ENCODE data around the gene COL18A1. TPM values are rescaled to one million over a fixed set of nuclear protein-coding genes. Genes with fewer than 3 reads are reported as not detected.

The COL18A1 gene
- total RNA-seq, 1 donor from 2014 or later, result 44.2 TPM

DNA sequence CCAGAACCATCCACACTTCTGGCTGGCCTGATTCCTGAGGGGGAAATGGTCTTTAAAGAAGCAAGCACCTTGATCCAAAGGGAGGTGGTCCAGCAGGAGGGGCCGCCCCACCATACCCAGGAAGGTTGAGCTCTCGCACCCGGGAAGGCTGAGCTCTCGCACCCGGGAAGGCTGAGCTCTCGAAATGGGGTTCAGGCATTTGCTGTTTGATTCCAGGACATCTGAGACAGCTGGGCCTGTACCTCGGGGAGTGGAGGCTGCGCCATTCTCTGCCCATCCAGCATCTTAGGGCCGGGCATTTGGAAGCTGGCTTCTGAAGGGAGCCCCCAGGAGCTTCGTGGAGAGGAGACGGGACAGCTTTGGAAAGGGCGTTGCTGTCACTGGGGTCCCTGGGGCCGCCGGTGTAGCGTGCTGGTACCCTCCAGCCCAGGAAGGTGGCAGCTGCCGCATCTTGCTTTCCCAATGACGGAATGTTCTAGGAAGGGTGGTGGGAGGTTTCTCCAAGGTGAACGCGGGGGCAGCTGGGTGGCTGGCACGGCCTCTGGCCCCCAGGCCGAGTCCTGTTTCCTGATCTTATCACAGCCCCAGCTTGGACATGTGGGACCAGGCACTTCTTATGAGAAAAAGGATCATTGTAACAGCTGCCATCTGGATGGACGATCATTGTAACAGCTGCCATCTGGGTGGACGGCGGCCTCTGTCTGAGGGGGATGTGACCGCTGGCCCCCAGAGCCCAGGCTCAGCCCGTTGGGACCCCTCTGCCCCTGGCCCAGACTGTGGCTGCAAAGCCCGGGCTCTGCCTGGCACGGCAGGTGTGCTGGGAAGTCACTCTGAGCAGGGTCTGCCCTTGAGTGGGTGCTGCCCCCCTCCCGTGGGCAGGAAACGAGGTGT lies 61.6 kb downstream of the COL18A1 start:
- ATAC-seq (ENCODE audit: poor library complexity) (no peak), DNase-seq (peak; percentile 30)
- intact Hi-C loops (cut with DNase I), result loop anchor here (10.0 kb wide), 1 partner anchor 358 kb away; no protein-coding TSS in a partner anchor

- DNase-seq (peak; percentile 36), ATAC-seq (ENCODE audit: poor library complexity) (no peak)
- intact Hi-C loops (cut with DNase I), result loop anchor here (10.0 kb wide), 1 partner anchor 358 kb away; no protein-coding TSS in a partner anchor
Observed at GRCh38 chr21:45467221-45467779, 62.3 kb downstream of the COL18A1 start.

DNA sequence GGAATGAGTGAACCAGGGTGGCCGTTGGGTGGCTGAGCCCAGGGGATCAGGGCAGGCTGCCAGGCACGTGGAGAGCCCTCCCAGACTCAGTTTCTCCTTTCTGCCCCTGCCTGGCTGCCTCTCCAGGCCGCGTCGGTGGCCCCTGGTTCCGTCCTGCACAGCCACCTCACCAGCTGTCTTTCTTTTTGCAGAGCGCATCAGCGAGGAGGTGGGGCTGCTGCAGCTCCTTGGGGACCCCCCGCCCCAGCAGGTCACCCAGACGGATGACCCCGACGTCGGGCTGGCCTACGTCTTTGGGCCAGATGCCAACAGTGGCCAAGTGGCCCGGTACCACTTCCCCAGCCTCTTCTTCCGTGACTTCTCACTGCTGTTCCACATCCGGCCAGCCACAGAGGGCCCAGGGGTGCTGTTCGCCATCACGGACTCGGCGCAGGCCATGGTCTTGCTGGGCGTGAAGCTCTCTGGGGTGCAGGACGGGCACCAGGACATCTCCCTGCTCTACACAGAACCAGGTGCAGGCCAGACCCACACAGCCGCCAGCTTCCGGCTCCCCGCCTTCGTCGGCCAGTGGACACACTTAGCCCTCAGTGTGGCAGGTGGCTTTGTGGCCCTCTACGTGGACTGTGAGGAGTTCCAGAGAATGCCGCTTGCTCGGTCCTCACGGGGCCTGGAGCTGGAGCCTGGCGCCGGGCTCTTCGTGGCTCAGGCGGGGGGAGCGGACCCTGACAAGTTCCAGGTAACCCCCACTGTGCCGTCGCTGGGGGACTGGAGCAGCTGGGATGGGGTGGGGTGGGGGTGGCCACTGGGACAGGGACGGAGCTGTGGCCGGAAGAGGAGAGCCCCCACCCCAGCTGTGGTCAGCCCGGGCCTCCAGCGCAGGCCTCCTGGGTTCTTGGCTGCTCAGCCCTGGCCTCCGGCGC lies 63.3 kb downstream of the COL18A1 start:
- intact Hi-C loops (cut with DNase I), result loop anchor here (10.0 kb wide), 1 partner anchor 356 kb away; no protein-coding TSS in a partner anchor
- DNase-seq (peak; percentile 45), ATAC-seq (ENCODE audit: poor library complexity) (no peak)

- ATAC-seq (ENCODE audit: poor library complexity) (no peak), DNase-seq (no peak)
- intact Hi-C loops (cut with DNase I), result loop anchor here (10.0 kb wide), 1 partner anchor 356 kb away; no protein-coding TSS in a partner anchor
Observed at GRCh38 chr21:45468971-45469272, 64.0 kb downstream of the COL18A1 start.

DNA sequence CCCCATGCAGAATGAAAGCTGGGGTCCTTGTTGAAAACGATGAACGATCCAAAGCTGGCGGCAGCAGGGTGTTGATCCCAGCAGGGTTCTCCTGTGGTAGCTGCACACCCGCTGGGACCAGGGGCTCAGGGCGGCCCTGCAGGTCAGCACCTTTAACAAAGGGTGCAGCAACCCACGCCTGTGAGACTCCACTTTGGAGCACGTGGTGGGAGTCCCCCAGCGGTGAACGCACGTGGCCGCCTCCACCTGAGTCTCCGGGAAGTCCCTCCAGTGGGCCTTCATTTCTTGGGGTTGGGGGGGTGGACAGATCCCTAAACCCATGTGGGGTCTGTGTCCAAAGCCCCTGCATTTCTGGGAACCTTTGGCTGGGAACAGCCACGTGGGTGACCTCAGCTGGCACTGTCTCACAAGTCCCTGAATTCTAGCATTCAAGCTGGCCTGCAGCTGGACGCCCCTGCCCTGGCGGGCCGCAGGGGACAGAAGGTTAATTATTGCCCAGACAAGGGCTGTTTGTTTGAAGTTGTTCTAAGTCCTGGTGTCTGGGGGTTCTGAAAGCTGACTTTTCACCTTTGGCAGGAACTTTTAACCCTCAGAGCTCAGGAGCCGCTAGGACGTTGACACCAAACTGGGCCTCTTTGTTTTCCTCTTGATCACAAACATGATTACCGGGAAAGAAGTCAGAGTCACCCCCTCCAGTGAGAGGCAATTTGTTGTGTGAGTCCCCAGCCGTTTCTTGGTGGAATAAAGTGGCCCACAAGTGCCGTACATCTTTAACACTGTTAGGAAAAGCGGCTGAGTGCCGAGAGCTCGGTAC lies 64.5 kb downstream of the COL18A1 start:
- DNase-seq, result peak; percentile 43
- intact Hi-C loops (cut with DNase I), result loop anchor here (10.0 kb wide), 1 partner anchor 355 kb away; no protein-coding TSS in a partner anchor
- no peak for ATAC-seq (ENCODE audit: poor library complexity)

GRCh38 chr21:45470087-45470515 lies 65.1 kb downstream of the COL18A1 start:
- no peak for ATAC-seq (ENCODE audit: poor library complexity)
- peak; percentile 35 for DNase-seq
- intact Hi-C loops (cut with DNase I), result no loop called here

- peak; percentile 58 for DNase-seq
Observed at GRCh38 chr21:45470773-45471524, 66.0 kb downstream of the COL18A1 start.

GRCh38 chr21:45471525-45472221 lies 66.7 kb downstream of the COL18A1 start:
- ATAC-seq (ENCODE audit: poor library complexity) (peak; percentile 73), DNase-seq (no peak)
- intact Hi-C loops (cut with DNase I), result no loop called here

More at GRCh38 chr21:45470773-45471524, 66.0 kb downstream of the COL18A1 start:
- intact Hi-C loops (cut with DNase I), result no loop called here
- ATAC-seq (ENCODE audit: poor library complexity), result peak; percentile 69

GRCh38 chr21:45472445-45473365 lies 67.7 kb downstream of the COL18A1 start:
- intact Hi-C loops (cut with DNase I), result no loop called here
- ATAC-seq (ENCODE audit: poor library complexity) (no peak), DNase-seq (no peak)

GRCh38 chr21:45473496-45474322 lies 68.7 kb downstream of the COL18A1 start:
- no peak for ATAC-seq (ENCODE audit: poor library complexity)
- DNase-seq, result no peak
- intact Hi-C loops (cut with DNase I), result no loop called here

GRCh38 chr21:45474323-45474950 lies 69.5 kb downstream of the COL18A1 start:
- no peak for ATAC-seq (ENCODE audit: poor library complexity)
- intact Hi-C loops (cut with DNase I), result no loop called here
- no peak for DNase-seq

DNA sequence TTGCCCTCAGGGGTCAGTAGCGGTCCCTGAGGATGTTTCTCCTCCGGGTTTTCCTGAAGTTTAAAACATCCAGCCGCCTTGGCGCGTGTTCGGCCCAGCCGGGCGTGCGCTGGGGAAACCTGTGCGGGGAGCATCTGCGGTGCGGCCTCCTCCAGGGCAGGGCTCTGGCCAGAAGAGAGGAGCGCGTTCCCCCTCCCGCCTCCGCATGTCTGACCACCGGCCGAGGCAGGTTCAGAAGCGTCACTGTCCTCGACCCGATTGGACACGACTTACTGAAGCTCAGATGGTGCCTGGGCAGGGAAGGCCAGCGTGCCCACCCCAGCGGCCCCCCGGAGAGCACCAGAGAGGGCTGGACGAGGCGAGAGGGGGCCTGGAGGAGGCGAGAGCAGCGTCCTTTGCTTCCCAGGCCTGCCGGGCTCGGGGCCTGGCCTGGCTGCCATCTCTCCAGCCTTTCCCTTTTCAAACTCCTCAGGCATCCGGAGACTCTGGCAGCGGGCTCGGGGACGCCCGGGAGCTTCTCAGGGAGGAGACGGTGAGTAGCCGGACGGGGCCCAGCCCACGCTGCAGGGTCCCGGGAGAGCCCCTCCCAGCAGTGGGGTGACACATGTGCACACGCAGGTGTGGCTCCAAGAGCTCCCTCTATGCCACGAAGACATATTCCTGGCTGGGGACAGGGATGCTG lies 70.2 kb downstream of the COL18A1 start:
- intact Hi-C loops (cut with DNase I), result no loop called here
- DNase-seq (no peak), ATAC-seq (ENCODE audit: poor library complexity) (no peak)

GRCh38 chr21:45475797-45476570 lies 71.0 kb downstream of the COL18A1 start:
- ATAC-seq (ENCODE audit: poor library complexity) (no peak), DNase-seq (no peak)
- intact Hi-C loops (cut with DNase I), result no loop called here
